Measurements from ENCODE around the gene JMJD8.

JMJD8 gene

GRCh38 chr16:637081-638018 is 46.8 kb downstream of the JMJD8 start:
- no peak for DNase-seq

- DNase-seq = peak; percentile 74
These were observed 47.7 kb downstream of the JMJD8 start, which contains the start of gene METTL26 for GRCh38 chr16:636206-637080. Gene METTL26, minus strand, starts transcription at chr16:636305. Its CDS starts 15 bp downstream, at chr16:636290.

- no peak for DNase-seq
These were observed 48.4 kb downstream of the JMJD8 start for GRCh38 chr16:635573-636205.

GRCh38 chr16:634996-635395 is 49.1 kb downstream of the JMJD8 start:
- no peak for DNase-seq

- no peak for DNase-seq
These were observed 50.0 kb downstream of the JMJD8 start for GRCh38 chr16:634051-634670.

GRCh38 chr16:633336-634050 is 50.6 kb downstream of the JMJD8 start:
- DNase-seq = no peak

GRCh38 chr16:632486-633335 is 51.4 kb downstream of the JMJD8 start:
- no peak for DNase-seq

- no peak for DNase-seq
These were observed 52.3 kb downstream of the JMJD8 start for GRCh38 chr16:631808-632358.

All from NCI-H774 (cell line).